PC-9 (cell line): Measurements from ENCODE around the gene ZBTB11. TPM values are rescaled to one million over a fixed set of nuclear protein-coding genes. Genes with fewer than 3 reads are reported as not detected.

Experiments used
- BruUV-seq: library from RNA; stranded (reverse); fragments of 400-500 nt; replicated peaks from 2 replicates; lab custom pipeline; 2021; lab: Mats Ljungman, UMichigan
- CTCF ChIA-PET: fragments of 300-600 bp; sonication (Branson Sonifier 250); formaldehyde crosslinking; loops from one replicate; lab custom pipeline; 2022; ENCODE audit warnings: antibody characterized with exemption; lab: Charles Lee
- POLR2A ChIA-PET: fragments of 300-600 bp; sonication (Branson Sonifier 250); formaldehyde crosslinking; loops from one replicate; lab custom pipeline; 2022; ENCODE audit warnings: antibody characterized with exemption; ENCODE audit not compliant: unreplicated experiment; lab: Charles Lee
- DNase-seq, 2 experiments: peaks; one replicate each; pipeline versions ENCODE4 v3.0.0 to v3.0.0-alpha.2; 2015 to 2022; ENCODE audit warnings: mixed read lengths in 1 of 2
- H2AFZ ChIP-seq: fragments of 200-600 bp; sonication (generic); 2 replicates; pipeline ENCODE4 v1.8.1; 2017; ENCODE audit warnings: antibody characterized with exemption
- H3F3A ChIP-seq: fragments of 200-600 bp; sonication (generic); 2 replicates; pipeline ENCODE4 v1.8.1; 2017; ENCODE audit warnings: antibody characterized with exemption, mild to moderate bottlenecking, low read depth; ENCODE audit not compliant: insufficient read depth
- H3K27ac ChIP-seq: fragments of 200-600 bp; sonication (generic); 2 replicates; pipeline ENCODE4 v1.6.1; 2016; ENCODE audit warnings: mixed run types
- H3K27me3 ChIP-seq: fragments of 200-600 bp; sonication (generic); 2 replicates; pipeline ENCODE4 v1.6.1; 2016; ENCODE audit warnings: low read depth, mixed run types; ENCODE audit not compliant: insufficient read depth
- H3K36me3 ChIP-seq: fragments of 200-600 bp; sonication (generic); 2 replicates; pipeline ENCODE4 v1.6.1; 2016; ENCODE audit warnings: low read depth, mixed run types
- H3K4me1 ChIP-seq: fragments of 200-600 bp; sonication (generic); replicated peaks from 2 replicates; pipeline ENCODE4 v1.6.1; 2016; ENCODE audit warnings: mixed run types; ENCODE audit not compliant: insufficient read depth
- H3K4me2 ChIP-seq: fragments of 200-600 bp; sonication (generic); 2 replicates; pipeline ENCODE4 v1.6.1; 2017; ENCODE audit warnings: mixed run types
- H3K4me3 ChIP-seq: fragments of 200-600 bp; sonication (generic); 2 replicates; pipeline ENCODE4 v1.6.1; 2016; ENCODE audit warnings: mixed run types
- H3K79me2 ChIP-seq: fragments of 200-600 bp; sonication (generic); 2 replicates; pipeline ENCODE4 v1.6.1; 2017; ENCODE audit warnings: low read depth, mixed run types
- H3K9me2 ChIP-seq: fragments of 200-600 bp; sonication (generic); 2 replicates; pipeline ENCODE4 v1.8.1; 2017; ENCODE audit warnings: mild to moderate bottlenecking; ENCODE audit not compliant: insufficient read depth
- H3K9me3 ChIP-seq: fragments of 200-600 bp; sonication (generic); 2 replicates; pipeline ENCODE4 v1.8.1; 2016; ENCODE audit warnings: low read depth; ENCODE audit not compliant: insufficient read depth
- H4K20me1 ChIP-seq: fragments of 200-600 bp; sonication (generic); 2 replicates; pipeline ENCODE4 v1.8.1; 2017; ENCODE audit not compliant: insufficient read depth
- EZH2 ChIP-seq: fragments of 200-600 bp; sonication (generic); IDR thresholded peaks from 2 replicates; pipeline ENCODE4 v1.8.0; 2017; ENCODE audit warnings: antibody characterized with exemption, low read depth
- intact Hi-C: fragments of 100-400 bp; cut with micrococcal nuclease; formaldehyde crosslinking; loops from one replicate; pipeline ENCODE4 v1.10.0; 2022; ENCODE audit not compliant: unreplicated experiment
- total RNA-seq: library from RNA; stranded (reverse); gene quantifications from 2 replicates; pipeline ENCODE4 v1.2.3, GENCODE V29; 2021
- TF ChIP-seq, protein P1 (sequence below): fragments of 200-600 bp; sonication (generic); conservative IDR thresholded peaks from 2 replicates; pipeline ENCODE4 v1.6.1; 2017; ENCODE audit warnings: mixed run types, antibody characterized with exemption, mild to moderate bottlenecking, moderate library complexity

The ZBTB11 gene
- total RNA-seq, 1 experiment from 2014 or later, result 22.1 TPM

DNA sequence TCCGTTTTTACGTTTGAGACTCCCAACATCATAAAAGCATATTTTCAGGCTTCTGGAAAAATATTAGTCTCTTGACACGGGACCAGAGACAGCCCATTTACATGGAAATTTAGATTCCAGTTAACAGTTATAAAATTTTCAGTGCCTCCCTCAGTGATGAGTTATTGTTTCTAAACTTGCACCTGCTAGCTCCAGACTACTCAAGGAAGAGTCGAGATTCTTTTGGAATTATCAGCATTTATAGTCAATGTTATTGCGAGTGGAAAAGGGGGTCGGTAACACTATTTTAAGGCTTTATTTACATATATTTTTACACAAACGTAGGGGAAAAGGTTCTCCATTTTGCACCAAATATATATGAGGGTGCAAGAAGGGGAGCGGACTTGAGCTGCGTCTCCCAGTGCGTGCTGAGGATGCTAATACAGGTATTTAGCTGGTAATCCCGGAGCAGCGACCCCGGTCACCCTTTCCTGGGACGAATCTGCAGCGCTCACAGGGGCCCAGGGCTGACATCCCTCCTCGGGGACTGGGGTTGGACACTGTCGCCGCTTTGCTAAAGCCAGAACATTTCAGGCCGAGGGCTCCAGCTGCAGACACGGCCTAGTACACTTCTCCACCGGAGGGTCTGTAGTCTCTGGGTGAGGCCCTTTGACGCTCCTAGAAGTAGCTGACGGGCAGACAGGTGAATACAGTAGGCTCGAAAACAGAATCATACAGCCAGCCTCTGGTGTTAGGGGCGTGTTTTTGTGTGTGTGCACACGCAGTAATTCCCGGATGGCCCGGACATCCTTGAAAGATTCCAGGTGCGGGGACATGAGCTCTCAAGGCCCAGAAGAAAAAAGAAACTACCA is 729 bp upstream of the ZBTB11 start:
- Histone ChIP-seq H2AFZ (peak overlapping the region; percentile 48), H3K79me2 (peaks cover 56% of the 10 kb centered on the region)

DNA sequence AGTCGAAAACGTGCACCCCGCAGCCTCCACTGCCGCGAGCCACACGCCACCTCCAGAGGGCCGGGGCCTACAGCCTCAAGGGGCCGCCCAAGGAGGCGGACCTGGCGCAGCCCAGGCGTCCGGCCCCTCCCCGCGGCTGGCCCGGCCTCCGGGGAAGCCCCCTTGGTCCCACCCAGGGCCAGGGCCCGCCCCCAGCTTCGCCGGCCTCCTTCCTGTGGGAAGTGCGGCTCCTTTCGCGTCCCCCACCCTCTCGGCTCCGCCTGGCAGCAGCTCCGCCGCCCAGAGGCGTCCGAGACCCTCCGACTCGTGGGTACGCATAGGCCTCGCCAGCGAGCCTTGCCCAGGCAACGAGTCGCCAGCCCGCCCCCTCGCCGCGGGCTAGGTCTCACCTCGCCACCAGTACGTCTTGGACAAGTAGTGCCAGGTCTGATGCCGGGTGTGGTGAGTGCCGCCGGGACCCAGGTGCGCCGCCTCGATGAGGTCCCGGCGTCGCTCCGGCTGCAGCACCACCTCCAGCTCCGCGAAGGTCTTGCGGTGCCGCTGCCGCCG is 642 bp downstream of the ZBTB11 start:
- Histone ChIP-seq H3K79me2 (peaks cover 54% of the 10 kb centered on the region), H3K36me3 (peaks cover 22% of the 10 kb centered on the region), H3K4me3 (peak overlapping the region; percentile 79), H3K27ac (peak overlapping the region; percentile 70), H3F3A (peaks cover 52% of the 10 kb centered on the region), H3K4me1 (peaks cover 22% of the 10 kb centered on the region), H3K27me3 (no peaks in the 10 kb centered on the region), H3K4me2 (peak overlapping the region; percentile 87), H3K9me2 (no peaks in the 10 kb centered on the region), H4K20me1 (peaks cover 29% of the 10 kb centered on the region), H2AFZ (peak overlapping the region; percentile 93), H3K9me3 (no peaks in the 10 kb centered on the region)
- no peak for TF ChIP-seq EZH2
- TF ChIP-seq, protein P1, sequence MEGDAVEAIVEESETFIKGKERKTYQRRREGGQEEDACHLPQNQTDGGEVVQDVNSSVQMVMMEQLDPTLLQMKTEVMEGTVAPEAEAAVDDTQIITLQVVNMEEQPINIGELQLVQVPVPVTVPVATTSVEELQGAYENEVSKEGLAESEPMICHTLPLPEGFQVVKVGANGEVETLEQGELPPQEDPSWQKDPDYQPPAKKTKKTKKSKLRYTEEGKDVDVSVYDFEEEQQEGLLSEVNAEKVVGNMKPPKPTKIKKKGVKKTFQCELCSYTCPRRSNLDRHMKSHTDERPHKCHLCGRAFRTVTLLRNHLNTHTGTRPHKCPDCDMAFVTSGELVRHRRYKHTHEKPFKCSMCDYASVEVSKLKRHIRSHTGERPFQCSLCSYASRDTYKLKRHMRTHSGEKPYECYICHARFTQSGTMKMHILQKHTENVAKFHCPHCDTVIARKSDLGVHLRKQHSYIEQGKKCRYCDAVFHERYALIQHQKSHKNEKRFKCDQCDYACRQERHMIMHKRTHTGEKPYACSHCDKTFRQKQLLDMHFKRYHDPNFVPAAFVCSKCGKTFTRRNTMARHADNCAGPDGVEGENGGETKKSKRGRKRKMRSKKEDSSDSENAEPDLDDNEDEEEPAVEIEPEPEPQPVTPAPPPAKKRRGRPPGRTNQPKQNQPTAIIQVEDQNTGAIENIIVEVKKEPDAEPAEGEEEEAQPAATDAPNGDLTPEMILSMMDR, result 0 out of 2 replicates have a peak, but pooled peaks have one; percentile 24
- BruUV-seq, result no TSS peak
- intact Hi-C loops, result loop anchor here (1.0 to 5.0 kb wide), 3 partner anchors 102 to 171 kb away; partner anchors contain the start of genes NFKBIZ, PCNP and SENP7
- DNase-seq, result peak; percentile 95 to 100
- ChIA-PET CTCF (interaction anchor here (0.6 kb wide), 4 partner anchors 48 to 1337 kb away, joined by 4 to 8 read pairs (median 7); partner anchors contain the start of gene CEP97), POLR2A (interaction anchor here (0.5 to 1.3 kb wide), 5 partner anchors 8 to 103 kb away, joined by 3 to 24 read pairs (median 4); partner anchors contain the start of genes PCNP and RPL24)

More for the DNA sequence above, 729 bp upstream of the ZBTB11 start:
- H3K36me3 ChIP-seq, result peaks cover 28% of the 10 kb centered on the region
- no peaks in the 10 kb centered on the region for H3K9me3 ChIP-seq
- intact Hi-C loops, result loop anchor here (1.0 to 5.0 kb wide), 4 partner anchors 9 to 170 kb away; partner anchors contain the start of genes CEP97, NFKBIZ, RPL24 and SENP7
- H3K4me1 ChIP-seq, result peaks cover 26% of the 10 kb centered on the region
- H4K20me1 ChIP-seq, result peaks cover 39% of the 10 kb centered on the region
- H3F3A ChIP-seq, result peaks cover 66% of the 10 kb centered on the region
- peak overlapping the region; percentile 40 for H3K27ac ChIP-seq
- H3K27me3 ChIP-seq, result no peaks in the 10 kb centered on the region
- H3K9me2 ChIP-seq, result no peaks in the 10 kb centered on the region
- peak overlapping the region; percentile 54 for H3K4me3 ChIP-seq
- TF ChIP-seq EZH2, result no peak
- TF ChIP-seq, protein P1, result peak; percentile 30; the same call in 1 of the 2 replicates
- DNase-seq, result no peak
- ChIA-PET CTCF (interaction anchor here (1.0 to 1.4 kb wide), 2 partner anchors 30 to 47 kb away, joined by 3 to 6 read pairs; partner anchors contain the start of gene CEP97), POLR2A (interaction anchor here (0.6 to 1.0 kb wide), 5 partner anchors 10 to 1075 kb away, joined by 3 to 7 read pairs (median 6); partner anchors contain the start of gene CEP97)
- peak overlapping the region; percentile 84 for H3K4me2 ChIP-seq
- no TSS peak for BruUV-seq

DNA sequence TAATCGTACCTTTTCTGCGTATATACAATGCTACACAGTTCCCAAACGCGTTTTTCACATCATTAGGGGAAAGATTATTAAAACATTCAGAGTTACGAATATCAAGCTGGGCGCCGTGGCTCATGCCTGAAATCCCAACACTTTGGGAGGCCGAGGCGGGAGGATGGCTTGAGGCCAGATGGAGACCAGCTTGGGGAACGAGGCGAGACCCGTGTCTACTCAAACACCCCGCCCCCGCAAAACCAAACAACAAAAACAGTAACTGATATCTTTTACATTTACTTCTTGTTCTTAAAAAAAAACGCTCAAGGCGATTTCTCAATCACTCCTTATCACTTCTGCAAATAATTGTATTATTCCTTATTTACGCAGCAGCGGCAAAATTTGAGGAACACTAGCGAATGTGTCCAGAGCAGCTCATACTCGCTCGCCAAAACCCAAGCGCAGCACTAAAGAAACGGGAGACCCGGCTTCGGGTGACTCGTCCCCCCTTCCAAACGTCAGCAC is 1.2 kb downstream of the ZBTB11 start:
- ChIA-PET CTCF (interaction anchor here (0.7 kb wide), 1 partner anchor 15 kb away, joined by 4 read pairs; no protein-coding TSS in a partner anchor), POLR2A (interaction anchor here (0.5 to 1.3 kb wide), 5 partner anchors 8 to 102 kb away, joined by 3 to 24 read pairs (median 4); partner anchors contain the start of genes PCNP and RPL24)
- no peaks in the 10 kb centered on the region for H3K27me3 ChIP-seq
- no peak for TF ChIP-seq EZH2
- TF ChIP-seq, protein P1, result no peak
- DNase-seq, result no peak
- peak overlapping the region; percentile 53 for H3K27ac ChIP-seq
- H3K4me2 ChIP-seq, result peak overlapping the region; percentile 87
- intact Hi-C loops, result loop anchor here (1.0 to 5.0 kb wide), 4 partner anchors 101 to 1275 kb away; partner anchors contain the start of genes LNP1, NFKBIZ, PCNP and SENP7
- peak overlapping the region; percentile 79 for H3K4me3 ChIP-seq
- TSS peak; percentile 27 for BruUV-seq
- H2AFZ ChIP-seq, result peak overlapping the region; percentile 82
- no peaks in the 10 kb centered on the region for H3K9me2 ChIP-seq
- peaks cover 22% of the 10 kb centered on the region for H3K4me1 ChIP-seq
- H3K79me2 ChIP-seq, result peaks cover 57% of the 10 kb centered on the region
- no peaks in the 10 kb centered on the region for H3K9me3 ChIP-seq
- peaks cover 23% of the 10 kb centered on the region for H4K20me1 ChIP-seq
- H3F3A ChIP-seq, result peaks cover 47% of the 10 kb centered on the region
- H3K36me3 ChIP-seq, result peaks cover 17% of the 10 kb centered on the region
